GM18499 (cell line): ENCODE data around the gene CEP112.

ENCODE experiments used
- ATAC-seq: cut with Tn5 transposase; IDR thresholded peaks from one replicate; pipeline ENCODE4 v1.9.1; 2021; ENCODE audit warnings: moderate number of reproducible peaks; ENCODE audit not compliant: insufficient read depth, unreplicated experiment

The CEP112 gene

GRCh38 chr17:65630502-65630901 lies 561.4 kb downstream of the CEP112 start:
- ATAC-seq = no peak

- no peak for ATAC-seq
These were observed 562.7 kb downstream of the CEP112 start for GRCh38 chr17:65629234-65629690.

- no peak for ATAC-seq
These were observed 563.3 kb downstream of the CEP112 start for GRCh38 chr17:65628644-65629036.

DNA sequence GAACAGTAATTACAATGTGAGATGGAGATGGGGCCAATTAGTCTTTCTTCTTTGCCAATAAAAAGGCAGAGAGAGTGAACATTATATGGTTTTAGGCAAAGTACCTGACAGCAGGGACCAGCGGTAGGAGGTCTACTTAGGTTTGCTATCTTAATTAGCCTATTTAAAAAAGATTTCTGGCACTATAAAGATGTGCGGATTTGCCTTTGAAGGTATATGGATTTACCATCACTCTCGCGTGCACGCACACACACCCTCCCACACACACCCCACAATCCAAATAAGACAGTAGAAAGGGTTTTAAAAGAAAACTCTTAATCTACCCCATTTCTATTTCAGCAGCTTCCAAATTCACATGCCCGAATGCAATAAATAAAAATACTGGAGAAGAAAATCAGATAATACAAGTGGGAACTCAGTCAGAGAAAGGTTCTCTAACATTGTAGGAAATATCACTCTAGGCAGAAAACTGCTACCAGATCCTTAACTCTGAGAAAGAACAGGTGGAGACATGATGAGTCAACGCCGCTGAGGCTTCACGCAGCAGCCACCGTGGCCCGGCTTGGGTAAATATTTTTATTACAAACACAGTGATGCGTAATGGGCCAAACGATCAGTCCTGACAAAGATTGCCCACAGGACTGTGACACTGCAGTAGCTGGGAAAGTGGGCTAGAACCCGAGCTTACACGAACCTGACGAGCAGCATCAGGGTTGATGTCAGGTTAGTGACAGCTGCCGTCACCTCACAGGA lies 563.9 kb downstream of the CEP112 start:
- ATAC-seq = no peak

- no peak for ATAC-seq
These were observed 564.8 kb downstream of the CEP112 start for GRCh38 chr17:65627108-65627507.

DNA sequence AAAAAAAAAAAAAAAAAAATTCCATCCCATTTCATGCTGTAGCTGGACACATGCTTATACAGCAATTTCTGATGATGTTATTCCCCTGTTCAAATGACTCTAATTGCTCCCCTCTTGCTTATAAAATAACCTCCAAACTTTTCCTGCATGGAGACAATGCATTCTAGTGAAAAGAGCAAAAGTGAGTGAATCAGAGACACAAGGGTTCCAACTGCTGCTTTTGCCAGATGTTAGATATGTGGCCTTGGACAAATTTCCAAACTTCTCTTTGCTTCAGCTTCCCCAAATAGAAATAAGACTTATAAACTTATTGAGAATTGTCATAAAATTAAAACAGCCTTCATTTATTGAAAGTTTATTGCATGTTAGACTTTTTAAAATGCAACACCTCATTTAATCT lies 565.5 kb downstream of the CEP112 start:
- no peak for ATAC-seq

GRCh38 chr17:65618516-65618915 lies 573.4 kb downstream of the CEP112 start:
- ATAC-seq = no peak

GRCh38 chr17:65617496-65617895 lies 574.4 kb downstream of the CEP112 start:
- ATAC-seq = no peak

- ATAC-seq = no peak
These were observed 582.2 kb downstream of the CEP112 start for GRCh38 chr17:65609749-65610148.

GRCh38 chr17:65609286-65609685 lies 582.6 kb downstream of the CEP112 start:
- no peak for ATAC-seq

DNA sequence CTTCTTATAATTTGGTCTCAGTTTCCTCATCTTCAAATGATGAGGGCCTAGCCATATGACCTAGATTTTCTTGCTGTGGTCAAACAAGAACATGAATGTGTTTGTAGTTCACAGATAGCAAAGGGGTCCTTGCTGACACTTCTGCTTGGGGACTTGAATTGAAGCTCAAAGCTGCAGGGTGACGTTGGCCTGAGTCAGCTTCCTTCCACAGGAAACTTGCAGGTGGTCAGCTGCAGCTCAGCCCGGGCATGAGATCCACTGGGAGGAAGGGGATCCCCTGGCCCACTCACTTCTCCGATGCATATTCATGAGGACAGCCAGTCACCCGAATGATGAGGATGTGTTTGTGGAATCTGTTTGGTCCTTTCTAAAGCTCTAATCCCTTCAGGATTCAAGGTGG lies 587.9 kb downstream of the CEP112 start:
- no peak for ATAC-seq

DNA sequence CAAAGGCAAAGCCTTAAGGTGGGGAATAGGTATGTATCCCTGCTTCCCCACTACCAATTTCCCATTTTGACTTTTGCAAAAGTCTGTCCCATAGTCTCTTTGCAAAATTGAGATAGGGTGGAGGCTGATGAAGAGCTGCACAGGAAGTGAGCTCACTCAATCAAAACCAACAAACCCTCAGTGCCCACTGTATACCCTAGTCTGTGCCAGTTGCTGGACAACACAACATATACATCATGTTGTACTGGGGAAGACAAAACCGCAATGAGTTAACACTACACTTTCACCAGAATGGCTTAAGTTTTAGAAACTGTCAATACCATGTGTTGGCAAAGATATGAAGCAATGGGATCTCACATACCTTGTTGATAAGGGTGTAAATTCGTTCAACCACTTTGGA lies 590.1 kb downstream of the CEP112 start:
- no peak for ATAC-seq

- no peak for ATAC-seq
These were observed 590.8 kb downstream of the CEP112 start for GRCh38 chr17:65601145-65601544.

GRCh38 chr17:65600518-65600917 lies 591.4 kb downstream of the CEP112 start:
- no peak for ATAC-seq

DNA sequence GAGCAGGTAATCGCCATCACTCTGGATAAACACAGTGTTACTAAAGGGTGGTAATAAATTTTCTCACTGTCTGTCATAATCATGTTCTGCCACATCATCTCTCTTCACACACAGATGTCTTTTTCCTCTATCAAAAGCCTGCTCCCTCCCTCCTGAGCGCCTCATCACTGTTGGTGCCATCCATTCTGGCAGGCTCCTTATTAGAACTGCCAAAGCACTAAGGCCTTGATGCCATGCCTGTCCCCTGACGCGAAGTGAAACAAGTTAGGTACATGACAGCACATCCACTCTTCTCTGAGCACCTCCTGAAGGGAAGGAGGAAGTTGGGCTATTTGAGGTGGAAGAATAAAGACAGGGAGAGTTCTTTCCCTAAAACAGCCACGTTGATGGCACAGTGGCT lies 592.3 kb downstream of the CEP112 start:
- no peak for ATAC-seq

DNA sequence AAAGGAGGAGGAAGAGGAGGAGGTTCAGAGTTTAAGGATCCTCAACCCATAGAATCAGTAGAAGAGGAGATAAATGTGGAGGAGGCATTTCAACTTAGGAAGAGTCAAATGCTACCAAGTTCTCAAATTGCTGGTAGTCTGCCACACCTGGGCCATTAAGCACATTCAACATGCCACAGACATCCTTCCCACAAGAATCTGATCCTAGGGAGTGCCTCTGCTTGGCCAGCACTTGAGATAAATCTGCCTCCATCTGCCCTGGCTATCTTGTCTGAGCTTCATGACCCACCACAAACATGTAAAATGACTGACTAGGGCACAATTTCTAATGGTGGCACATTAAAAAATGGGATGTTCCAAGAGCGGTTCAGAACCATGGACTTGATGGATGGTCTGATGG lies 593.2 kb downstream of the CEP112 start:
- no peak for ATAC-seq

GRCh38 chr17:65595071-65595656 lies 596.8 kb downstream of the CEP112 start:
- ATAC-seq = no peak

DNA sequence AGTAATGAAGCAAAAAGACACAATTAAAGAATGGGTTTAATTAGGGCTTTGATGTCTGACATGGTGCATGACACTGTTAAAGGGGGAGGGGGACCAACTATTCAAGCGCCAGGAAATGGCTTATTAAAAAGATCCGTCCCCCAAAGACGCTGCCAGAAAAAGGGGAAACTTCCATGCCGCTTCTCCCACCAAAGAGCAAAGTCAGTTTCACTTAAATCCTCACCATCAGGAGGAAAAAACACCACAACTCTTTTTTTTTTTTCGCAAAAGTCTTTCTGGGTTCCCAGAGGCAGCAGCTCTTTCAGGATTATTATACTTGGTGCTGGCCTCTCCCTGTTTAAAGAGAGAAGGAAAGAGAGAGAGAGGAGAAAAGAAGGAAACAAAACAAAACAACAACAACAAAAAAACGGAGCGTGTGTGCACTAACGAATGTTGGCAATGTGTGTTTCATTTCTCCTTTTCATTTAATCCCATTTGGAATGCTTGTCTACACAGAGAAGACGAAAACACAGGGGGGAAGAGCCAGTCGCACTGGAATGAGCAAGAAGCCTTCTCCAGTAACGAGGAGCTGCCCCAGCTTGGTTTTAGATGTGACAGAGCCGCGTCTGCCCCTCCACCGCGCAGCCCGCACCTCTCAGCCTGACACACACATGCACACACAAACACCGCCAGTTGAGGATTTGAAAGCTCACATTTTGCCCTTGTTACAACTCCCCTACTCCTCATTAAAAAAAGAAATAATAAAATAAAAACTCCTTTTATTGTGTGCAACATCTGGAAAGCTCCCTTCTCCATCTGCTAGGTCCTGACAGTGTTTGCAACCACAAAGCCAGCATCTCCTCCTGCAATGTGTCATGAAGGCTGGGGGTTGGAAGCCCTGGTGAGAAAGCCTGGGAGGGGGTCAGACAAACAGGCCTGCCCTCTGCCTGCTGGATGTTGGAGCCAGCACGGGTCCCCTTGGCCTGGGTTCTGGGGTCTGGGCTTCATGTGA lies 597.8 kb downstream of the CEP112 start:
- ATAC-seq = no peak

GRCh38 chr17:65593092-65593854 lies 598.7 kb downstream of the CEP112 start:
- ATAC-seq = no peak
